SK-N-SH treated with all-trans-retinoic acid at 6 μM for 48 hours (cell line): Measurements from ENCODE around the gene SYNE1.

Source experiments
- BACH2 ChIP-seq: fragments of 250-450 bp; sonication (Bioruptor Pico); IDR thresholded peaks from 2 replicates; pipeline ENCODE4 v1.9.0; 2021; ENCODE audit warnings: mild to moderate bottlenecking, borderline replicate concordance
- ISL1 ChIP-seq: fragments of 250-450 bp; sonication (Bioruptor Pico); IDR thresholded peaks from 2 replicates; pipeline ENCODE4 v2.1.2; 2022; ENCODE audit warnings: mild to moderate bottlenecking, moderate library complexity
- OSR1 ChIP-seq: fragments of 250-450 bp; sonication (Bioruptor Pico); IDR thresholded peaks from 2 replicates; pipeline ENCODE4 v1.8.0; 2022; ENCODE audit warnings: moderate library complexity, mild to moderate bottlenecking, inconsistent platforms
- POU6F1 ChIP-seq: fragments of 250-450 bp; sonication (Bioruptor Pico); IDR thresholded peaks from 2 replicates; pipeline ENCODE4 v1.8.0; 2021; ENCODE audit warnings: low read depth, mild to moderate bottlenecking, moderate library complexity, borderline replicate concordance
- RARB ChIP-seq: fragments of 250-450 bp; sonication (Bioruptor Pico); IDR thresholded peaks from 2 replicates; pipeline ENCODE4 v1.8.0; 2021; ENCODE audit warnings: mild to moderate bottlenecking, moderate library complexity
- TSHZ2 ChIP-seq: fragments of 250-450 bp; sonication (Bioruptor Pico); IDR thresholded peaks from 2 replicates; pipeline ENCODE4 v1.5.0; 2020; ENCODE audit warnings: mild to moderate bottlenecking, moderate library complexity
- ZNF565 ChIP-seq: fragments of 450-650 bp; formaldehyde crosslinking; conservative IDR thresholded peaks from 2 replicates; pipeline ENCODE4 v1.5.0; 2020; ENCODE audit warnings: low read depth, mild to moderate bottlenecking, moderate library complexity

- TF ChIP-seq POU6F1 (no peak), OSR1 (no peak), ISL1 (CRISPR knock-in tag) (no peak), BACH2 (CRISPR knock-in tag) (no peak), RARB (CRISPR knock-in tag) (no peak), ZNF565 (CRISPR knock-in tag) (no peak), TSHZ2 (CRISPR knock-in tag) (no peak)
Observed at GRCh38 chr6:152496731-152497130, 140.4 kb downstream of the SYNE1 start.
